Anterior cingulate cortex (tissue), 58 donors: ENCODE measurements around the gene RSPRY1.
"Not testable (repeated sequence)": the region's sequence is repeated elsewhere in the genome, so short reads cannot be mapped to it uniquely, and the experiment has no call there.

Source experiments
- DNase-seq, 58 donors: peaks; one replicate each; lab custom pipeline; 2025; lab: John Stamatoyannopoulos, UW

RSPRY1 gene

DNA sequence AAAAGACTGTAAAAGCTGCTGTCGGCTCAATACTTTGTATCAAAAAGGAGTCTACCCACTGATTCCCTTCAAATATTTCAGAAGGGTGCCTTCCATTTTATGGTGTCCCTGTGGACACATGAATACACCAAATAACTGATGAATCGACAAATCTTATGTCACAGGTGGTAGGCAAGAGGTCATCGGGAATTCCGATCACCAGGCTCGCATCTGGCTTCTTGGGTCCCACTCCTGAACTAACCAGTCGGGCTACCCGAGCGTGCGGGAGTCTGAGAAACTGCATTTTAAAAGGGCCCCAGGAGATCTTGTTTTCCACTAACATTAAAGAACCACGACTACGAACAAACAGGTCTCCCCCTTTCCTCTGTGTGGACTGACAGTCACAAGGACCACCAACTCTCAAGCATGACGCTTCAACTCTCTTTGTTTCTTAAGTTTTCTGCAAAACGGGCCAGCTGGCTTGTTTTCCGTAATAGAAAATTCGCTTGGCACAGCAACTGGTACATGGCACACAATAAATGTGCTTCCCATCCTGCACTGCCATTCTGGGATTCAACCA lies 1.2 kb upstream of the RSPRY1 start:
- DNase-seq: peak in 7 of 58 donors; percentile 18 to 65 (median 41)

DNA sequence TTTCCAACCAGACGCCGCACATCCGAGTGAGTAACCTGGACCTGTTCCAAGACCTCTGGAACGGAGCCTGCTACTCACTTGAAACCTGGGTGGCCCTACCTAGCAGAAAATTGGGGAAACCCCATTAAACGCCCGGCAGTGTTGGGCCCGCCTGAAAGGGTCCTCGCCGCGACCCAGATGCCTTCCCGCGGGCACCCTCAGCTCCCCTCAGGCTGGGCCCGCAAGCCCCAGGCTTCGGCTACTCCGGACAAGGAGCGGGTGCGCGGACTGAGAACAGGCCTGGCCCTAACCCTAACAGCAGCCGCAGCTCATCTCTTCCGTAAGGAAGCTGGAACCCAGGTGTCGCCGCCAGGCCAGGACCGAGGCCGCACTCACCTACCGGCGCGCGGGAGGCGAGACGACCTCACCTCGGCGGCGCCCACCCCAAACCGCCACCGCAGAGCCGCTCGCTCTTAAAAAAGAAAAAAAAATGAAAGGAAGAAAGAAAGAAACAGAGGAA lies 634 bp upstream of the RSPRY1 start:
- peak in 33 of 58 donors; percentile 23 to 79 (median 61) for DNase-seq

DNA sequence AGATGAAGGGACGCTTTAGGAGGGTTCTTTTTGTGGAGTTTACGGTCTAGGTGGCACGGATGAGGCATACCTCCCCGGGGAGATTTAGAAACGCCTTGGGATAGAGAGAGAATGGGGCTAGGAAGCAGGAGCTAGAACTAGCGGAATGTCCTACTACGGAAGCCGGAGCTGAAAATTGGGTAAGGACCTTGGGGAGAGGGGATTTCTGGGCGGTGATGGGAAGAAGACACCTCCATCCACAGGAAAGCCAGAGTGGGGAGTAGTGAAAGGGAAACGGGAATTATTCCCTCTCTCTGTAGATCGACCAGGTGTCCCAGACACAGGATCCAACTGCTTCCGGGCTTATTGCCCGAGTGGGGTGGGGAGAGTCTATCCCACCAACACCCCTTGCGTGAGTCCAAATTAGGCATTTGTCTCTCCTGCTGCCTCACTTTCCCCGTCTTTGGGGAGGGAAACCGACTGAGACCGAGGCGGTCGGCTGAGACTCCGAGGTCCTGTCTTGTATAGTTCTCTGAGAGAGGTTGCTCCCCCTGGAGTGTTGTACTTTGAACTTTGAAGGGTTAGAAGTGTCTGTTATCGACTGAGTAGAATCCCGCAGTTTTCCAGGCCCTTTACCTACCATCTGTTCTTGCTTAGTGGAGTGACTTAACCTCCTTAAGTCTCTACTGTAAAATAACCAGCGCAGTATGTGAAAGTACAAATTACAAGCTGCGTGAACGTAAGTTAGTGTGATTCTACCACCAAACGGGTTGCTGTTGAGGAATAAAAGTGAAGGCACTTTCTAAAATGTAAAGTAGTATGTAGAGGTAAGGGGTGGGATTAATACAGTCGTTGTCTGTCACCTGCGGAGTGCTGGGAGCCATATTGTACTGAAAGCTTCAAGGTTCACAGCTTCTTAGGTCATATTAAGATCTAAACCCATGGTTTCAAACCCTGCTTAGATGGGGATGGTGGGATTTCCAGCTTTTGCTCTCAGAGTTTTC lies 1.0 kb downstream of the RSPRY1 start:
- peak in 2 of 58 donors; percentile 43 to 46 for DNase-seq

DNA sequence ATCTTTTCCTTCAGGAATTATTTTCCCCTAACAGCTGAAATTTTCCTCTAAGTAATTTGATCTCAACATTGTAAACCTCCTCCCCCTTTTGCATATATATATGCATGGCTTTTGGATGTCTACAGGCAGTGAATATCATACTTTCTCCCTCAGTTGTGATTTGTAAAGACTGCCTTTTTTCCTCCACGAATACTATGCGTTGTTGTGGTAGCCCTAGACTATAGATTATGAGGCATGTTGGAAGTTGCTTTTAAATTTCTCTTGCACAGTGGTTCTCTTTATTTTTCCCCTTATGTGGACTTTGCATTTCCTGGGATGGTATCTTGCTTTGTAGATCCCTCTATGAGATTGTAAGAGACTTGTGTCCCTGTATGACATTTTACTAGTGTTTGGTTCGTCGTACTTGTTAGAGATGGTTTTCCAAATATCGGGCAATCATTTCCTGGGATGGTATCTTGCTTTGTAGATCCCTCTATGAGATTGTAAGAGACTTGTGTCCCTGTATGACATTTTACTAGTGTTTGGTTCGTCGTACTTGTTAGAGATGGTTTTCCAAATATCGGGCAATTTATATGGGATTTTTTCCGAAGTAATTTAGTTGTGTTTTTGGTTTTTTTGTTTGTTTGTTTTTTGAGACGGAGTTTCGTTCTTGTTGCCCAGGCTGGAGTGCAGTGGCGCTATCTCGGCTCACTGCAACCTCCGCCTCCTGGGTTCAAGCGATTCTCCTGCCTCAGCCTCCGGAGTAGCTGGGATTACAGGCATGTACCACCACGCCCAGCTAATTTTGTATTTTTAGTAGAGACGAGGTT lies 2.0 kb downstream of the RSPRY1 start:
- not testable (repeated sequence) for DNase-seq

DNA sequence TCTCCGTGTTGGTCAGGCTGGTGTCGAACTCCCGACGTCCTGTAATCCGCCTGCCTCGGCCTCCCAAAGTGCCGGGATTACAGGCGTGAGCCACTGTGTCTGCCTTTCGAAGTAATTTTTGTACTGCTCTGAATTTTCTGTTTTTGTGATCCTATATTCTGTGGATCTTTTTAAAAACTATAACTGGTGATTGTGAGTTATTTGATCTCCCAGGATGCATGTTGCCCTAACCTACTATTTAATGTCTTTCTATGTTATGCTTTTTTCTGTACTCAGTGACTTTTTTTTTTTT lies 2.5 kb downstream of the RSPRY1 start:
- no peak for DNase-seq

DNA sequence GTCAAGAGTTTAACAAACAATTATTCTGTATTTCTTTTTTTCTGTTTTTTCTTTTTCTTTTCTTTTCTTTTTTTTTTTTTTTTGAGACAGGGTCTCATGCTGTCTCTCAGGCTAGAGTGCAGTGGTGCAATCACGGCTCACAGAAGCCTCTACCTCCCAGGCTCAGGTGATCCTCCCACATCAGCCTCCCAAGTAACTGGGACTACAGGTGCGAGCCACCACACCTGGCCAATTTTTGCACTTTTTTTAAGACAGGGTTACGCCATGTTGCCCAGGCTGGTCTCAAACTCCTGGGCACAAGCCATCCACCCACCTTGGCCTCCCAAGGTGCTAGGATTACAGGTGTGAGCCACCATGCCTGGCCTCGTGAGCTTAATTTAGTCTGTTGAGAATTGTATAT lies 3.4 kb downstream of the RSPRY1 start:
- DNase-seq: not testable (repeated sequence)

DNA sequence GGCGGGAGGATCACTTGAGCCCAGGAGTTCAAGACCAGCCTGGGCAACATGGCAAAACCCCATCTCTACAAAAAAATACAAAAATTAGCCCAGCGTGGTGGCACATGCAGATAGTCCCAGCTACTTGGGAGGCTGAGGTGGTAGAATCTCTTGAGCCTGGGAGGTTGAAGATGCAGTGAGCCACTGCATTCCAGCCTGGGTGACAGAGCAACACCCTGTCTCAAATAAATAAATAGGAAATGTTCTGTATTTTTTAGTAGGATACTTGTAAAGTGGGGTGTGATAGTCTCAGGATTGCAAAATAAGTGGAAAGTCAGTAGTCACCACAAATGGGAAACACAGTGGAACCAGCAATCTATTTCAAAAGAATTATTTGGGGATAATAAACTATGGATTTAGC lies 4.0 kb downstream of the RSPRY1 start:
- no peak for DNase-seq

DNA sequence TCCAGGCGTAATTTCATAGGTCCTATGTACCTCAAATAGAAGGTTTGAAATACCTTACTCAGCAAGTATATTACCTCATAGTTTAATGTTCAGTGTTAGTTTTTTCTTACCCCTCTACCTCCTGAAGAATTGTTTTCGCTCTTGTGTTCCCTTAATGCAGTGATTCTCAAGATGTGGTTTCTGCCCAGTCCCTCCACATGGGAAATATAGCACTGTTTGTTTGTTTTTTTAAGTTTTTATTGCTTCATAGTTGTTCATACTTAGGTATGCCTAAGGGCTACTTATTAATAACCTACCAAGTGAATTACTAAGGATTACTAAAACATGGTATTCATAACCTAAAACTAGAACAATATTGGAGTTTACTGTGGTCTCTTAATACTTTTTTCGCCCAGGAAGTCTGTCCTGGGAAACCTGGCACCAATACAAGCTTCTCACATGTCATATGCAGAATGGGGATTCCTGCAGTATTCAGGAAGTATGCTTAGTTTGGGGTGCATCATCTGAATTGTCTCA lies 5.0 kb downstream of the RSPRY1 start:
- DNase-seq: no peak

DNA sequence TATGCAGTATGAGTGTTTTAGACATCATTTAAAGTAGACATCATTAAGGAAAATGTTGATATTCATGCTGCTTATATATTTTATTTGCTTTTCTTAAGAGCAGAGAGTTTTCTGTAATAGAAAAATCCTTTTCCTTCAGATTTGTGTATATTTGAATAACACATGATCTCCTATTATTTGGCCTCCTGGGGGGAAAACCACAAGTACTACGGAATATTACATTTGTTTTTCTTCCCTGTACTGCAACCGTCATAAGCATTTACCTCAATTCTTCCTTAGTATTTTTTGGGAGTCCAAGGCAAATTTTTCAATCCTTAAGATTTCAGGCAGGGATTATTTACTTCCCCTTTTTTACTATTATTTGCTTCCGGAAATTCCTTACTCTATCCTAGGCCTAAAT lies 6.0 kb downstream of the RSPRY1 start:
- DNase-seq: no peak

DNA sequence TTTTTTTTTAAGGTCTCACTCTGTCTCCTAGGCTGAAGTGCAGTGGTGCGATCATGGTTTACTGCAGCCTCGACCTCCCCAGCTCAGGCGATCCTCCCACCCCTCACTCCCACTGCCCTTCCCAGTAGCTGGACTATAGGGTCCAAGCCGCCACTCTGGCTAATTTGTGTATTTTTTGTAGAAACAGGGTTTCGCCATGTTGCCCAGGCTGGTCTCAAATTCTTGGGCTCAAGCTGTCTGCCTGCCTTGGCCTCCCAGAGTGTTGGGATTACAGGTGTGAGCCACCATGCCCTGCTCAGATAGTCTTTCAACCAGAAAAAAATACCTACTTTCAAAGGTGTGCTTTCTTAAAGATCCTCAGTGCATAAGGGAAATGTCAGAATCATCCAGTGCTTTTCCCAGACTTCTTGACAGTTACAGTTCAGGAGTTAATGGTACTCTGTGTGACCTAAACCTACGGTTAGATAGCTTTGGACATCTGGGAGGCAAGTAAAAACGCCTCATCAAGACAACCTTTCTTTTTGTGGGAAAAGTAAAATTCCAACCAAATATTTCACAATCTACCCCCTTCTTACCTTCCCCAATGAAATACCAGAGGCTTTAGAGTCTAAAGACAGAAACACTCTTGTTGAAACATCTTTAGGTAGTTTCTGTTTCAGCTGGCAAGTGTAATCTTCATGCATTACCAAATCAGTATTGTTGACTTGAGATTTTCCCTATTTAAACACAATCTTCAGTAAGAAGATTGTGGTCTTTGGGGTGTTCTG lies 6.8 kb downstream of the RSPRY1 start:
- no peak for DNase-seq

DNA sequence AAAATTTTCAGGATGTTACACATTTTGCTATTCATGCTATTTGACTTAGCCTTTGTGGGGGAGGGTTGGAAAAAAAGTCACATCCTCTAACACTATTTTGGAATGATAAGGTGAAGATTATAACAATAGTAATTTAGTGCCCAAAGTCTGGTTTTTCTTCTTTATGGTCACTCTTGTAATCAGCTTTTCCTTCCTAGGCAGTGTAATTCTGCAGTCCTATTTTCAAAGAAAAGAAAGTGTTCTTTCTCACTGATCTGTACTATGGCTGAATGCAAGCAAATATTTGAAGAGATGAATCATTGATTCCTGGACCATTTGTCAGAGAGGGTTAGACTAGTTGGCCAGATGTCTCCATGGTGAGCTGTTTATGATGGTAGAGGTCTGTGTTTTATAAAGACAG lies 8.4 kb downstream of the RSPRY1 start:
- DNase-seq: no peak

DNA sequence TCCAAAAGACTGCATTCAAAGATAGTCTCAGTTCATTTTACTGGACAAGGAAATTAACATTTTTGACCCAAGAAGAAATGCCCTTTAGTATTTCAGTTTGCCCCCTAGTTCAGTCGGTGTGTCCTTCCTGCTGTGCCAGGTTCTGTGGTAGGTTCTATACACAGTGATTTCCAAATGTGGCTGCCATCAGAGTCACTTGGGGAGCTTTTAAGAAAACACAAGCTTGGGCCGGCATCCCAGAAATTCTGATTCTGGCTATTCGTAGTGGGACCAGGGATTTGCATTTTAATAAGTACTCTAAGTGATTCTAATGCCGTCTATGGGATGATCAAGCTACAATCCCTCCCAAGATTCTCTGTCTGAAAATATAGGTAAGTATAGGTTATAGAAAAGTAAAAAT lies 10.2 kb downstream of the RSPRY1 start:
- peak in 22 of 58 donors; percentile 1 to 61 (median 17) for DNase-seq

DNA sequence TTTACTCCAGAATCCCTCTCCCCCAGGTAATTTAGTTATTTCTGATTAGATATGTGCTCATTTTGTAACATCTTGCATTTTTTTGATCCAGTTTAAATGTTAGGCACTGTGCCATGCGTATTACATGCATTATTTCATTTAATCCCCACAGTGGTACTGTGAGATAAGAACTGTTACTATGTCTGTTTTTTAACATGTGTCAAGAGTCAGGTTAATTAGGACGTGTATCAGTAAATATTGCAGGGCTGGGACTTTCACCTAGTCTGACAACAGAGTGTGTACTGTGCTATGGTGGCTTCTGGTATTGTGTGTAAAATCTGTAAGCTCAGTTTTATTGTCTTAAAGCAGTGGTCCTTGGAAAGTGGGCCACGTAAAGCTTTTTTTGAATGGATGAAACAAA lies 10.6 kb downstream of the RSPRY1 start:
- no peak for DNase-seq

DNA sequence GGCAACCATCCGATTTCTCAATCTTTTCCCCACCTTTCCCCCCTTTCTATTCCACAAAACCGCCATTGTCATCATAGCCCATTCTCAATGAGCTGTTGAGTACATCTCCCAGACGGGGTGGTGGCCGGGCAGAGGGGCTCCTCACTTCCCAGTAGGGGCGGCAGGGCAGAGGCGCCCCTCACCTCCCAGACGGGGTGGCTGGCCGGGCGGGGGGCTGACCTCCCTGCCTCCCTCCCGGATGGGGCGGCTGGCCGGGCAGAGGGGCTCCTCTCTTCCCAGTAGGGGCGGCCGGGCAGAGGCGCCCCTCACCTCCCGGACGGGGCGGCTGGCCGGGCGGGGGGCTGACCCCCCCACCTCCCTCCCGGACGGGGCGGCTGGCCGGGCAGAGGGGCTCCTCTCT lies 14.2 kb downstream of the RSPRY1 start:
- DNase-seq: not testable (repeated sequence)

DNA sequence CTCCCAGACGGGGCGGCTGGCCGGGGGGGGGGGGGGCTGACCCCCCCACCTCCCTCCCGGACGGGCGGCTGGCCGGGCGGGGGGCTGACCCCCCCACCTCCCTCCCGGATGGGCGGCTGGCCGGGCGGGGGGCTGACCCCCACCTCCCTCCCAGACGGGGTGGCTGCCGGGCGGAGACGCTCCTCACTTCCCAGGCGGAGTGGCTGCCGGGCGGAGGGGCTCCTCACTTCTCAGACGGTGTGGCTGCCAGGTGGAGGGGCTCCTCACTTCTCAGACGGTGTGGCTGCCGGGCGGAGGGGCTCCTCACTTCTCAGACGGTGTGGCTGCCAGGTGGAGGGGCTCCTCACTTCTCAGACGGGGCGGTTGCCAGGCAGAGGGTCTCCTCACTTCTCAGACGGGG lies 14.8 kb downstream of the RSPRY1 start:
- DNase-seq: not testable (repeated sequence)

DNA sequence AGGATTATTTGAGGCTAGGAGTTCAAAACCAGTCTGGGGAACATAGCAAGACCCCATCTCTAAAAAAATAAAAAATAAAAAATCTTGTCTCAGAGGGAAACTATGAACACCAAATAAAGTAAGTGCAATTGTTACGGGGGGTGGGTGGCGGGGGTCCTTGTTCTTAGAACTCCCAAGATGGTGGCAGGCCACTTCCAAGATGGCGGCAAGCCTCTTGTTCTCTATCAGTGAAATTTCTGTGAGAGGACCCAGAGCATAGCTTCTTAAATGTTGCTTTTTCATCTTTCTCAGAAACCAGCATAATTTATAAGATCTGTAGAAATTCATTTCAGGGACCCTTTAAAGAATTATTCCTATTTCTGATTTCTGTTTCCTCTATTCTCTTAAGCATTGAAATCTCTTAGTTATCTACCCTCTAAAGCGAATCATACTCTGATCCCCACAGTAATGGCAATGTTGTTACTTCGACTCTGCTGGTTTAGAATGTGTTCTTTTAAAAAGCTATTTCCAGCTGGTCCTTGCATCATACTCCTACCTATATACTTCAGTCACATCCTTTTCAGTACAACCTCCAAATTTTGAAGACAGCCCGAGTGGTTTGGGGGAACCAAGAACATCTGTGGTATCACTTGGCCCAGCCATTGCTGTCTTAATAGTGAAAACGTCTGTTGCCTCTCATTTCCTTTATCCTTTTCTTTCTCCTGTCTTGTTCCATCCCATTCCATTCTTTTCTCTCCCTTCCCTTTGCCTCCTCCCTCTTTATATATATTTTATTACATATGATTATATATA lies 16.2 kb downstream of the RSPRY1 start:
- no peak for DNase-seq

DNA sequence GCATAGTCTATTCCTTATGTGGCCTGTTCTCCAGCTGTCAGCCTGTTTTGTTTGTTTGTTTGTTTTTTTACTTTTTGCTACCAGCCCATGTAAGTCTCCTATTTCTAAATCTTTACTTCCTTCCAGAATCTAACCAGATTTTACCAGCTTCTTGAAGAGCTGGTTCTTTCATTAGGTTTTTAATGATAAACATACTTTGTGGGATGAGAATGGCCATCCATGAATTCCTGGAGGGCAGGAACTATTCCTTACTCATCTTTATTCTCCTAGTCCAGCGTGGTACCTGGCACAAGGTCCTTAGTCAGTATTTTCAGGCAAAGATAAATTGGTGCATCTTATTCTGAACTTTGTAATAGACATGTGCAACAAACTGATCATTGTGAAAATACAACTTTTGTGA lies 17.3 kb downstream of the RSPRY1 start:
- DNase-seq: no peak

DNA sequence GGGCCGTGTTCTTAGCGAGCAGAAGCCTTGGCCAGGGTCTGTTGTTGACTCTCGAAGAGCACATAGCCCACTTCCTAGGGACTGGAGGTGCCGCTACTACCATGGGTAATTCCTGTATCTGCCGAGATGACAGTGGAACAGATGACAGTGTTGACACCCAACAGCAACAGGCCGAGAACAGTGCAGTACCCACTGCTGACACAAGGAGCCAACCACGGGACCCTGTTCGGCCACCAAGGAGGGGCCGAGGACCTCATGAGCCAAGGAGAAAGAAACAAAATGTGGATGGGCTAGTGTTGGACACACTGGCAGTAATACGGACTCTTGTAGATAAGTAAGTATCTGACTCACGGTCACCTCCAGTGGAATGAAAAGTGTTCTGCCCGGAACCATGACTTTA lies 18.5 kb downstream of the RSPRY1 start:
- no peak for DNase-seq

DNA sequence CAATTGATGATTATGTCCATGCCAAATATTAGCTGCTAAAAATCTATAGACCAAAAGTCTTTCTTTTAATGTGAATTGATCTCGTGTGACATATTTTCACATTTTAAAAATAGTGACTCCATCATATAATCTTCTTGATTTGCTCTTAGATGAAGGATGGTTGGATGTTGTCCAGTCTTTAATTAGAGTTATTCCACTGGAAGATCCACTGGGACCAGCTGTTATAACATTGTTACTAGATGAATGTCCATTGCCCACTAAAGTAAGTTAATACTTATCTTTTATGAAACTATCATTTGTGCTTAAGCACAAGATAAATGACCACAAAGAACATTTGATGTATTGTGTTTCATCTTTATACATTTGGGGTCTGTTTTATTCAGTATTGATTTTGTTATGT lies 22.8 kb downstream of the RSPRY1 start:
- no peak for DNase-seq
